Kidney (tissue), 14 donors: ENCODE results near the gene PEX16. TPM values are rescaled to one million over a fixed set of nuclear protein-coding genes. Genes with fewer than 3 reads are reported as not detected.

Experiments used
- DNase-seq, 5 donors: peaks; one replicate each; pipeline ENCODE4 v3.0.0-alpha.2; 2013 to 2020
- FAIRE-seq: peaks from 2 replicates; lab custom pipeline; 2012; peaks lifted over from hg19 to GRCh38; lab: Jason Lieb, UNC
- H3K27ac ChIP-seq, 2 donors: one replicate each; pipeline ENCODE4 v1.7.0; 2013; ENCODE audit warnings: low read depth in 2 of 2, low read length in 2 of 2, inconsistent platforms in 1 of 2
- H3K27me3 ChIP-seq: one replicate; pipeline ENCODE4 v1.7.1; 2013; ENCODE audit warnings: low read length, inconsistent platforms; ENCODE audit not compliant: control insufficient read depth, insufficient read depth
- H3K36me3 ChIP-seq, 3 donors: one replicate each; pipeline versions ENCODE4 v1.7.0 to v1.7.1; 2013; ENCODE audit warnings: low read length in 3 of 3, control low read depth in 1 of 3, inconsistent platforms in 1 of 3; ENCODE audit not compliant: insufficient read depth in 3 of 3, control insufficient read depth in 2 of 3
- H3K4me1 ChIP-seq, 3 donors: one replicate each; pipeline versions ENCODE4 v1.7.0 to v1.7.1; 2013; ENCODE audit warnings: low read length in 3 of 3, inconsistent platforms in 1 of 3, low read depth in 1 of 3; ENCODE audit not compliant: control insufficient read depth in 2 of 3, insufficient read depth in 2 of 3
- H3K4me3 ChIP-seq, 3 donors: one replicate each; pipeline versions ENCODE4 v1.7.0 to v1.8.1; 2013; ENCODE audit warnings: low read length in 3 of 3, control low read depth in 1 of 3, inconsistent platforms in 1 of 3
- H3K9ac ChIP-seq, 3 donors: one replicate each; pipeline versions ENCODE4 v1.7.0 to v1.7.1; 2013; ENCODE audit warnings: low read length in 3 of 3, control low read depth in 1 of 3, inconsistent platforms in 1 of 3
- H3K9me3 ChIP-seq, 3 donors: one replicate each; pipeline versions ENCODE4 v1.7.0 to v1.7.1; 2013; ENCODE audit warnings: low read length in 3 of 3, control low read depth in 1 of 3, inconsistent platforms in 1 of 3; ENCODE audit not compliant: control insufficient read depth in 2 of 3, insufficient read depth in 1 of 3
- CTCF ChIP-seq: IDR thresholded peaks from 3 replicates; pipeline ENCODE4 v1.5.1; 2012; ENCODE audit warnings: mild to moderate bottlenecking, moderate library complexity, borderline replicate concordance; ENCODE audit not compliant: insufficient read depth; ENCODE audit errors: extremely low read depth
- intact Hi-C: fragments of 100-400 bp; cut with DNase I; formaldehyde crosslinking; loops from one replicate; pipeline ENCODE4 v1.11.1; 2022
- polyA plus RNA-seq: library from polyadenylated mRNA; stranded (reverse); fragments of 350-450 nt; fragmentation: Illumina TruSeq; extraction: RNeasy Lipid Tissue Mini Kit (QIAGEN cat#74804); gene quantifications from one replicate; pipeline ENCODE4 v1.2.3, GENCODE V29; 2014; ENCODE audit warnings: low read depth, low replicate concordance; ENCODE audit not compliant: insufficient read depth
- total RNA-seq: library from RNA; stranded (reverse); fragmentation: NEBNext Ultra II Directional; extraction: Animal tissue kit (Norgen Biotek cat#: 25700); gene quantifications from one replicate; pipeline ENCODE4 v1.2.1, GENCODE V29; 2021
- donor health status: control.
- donor health status: control.
- donor health status: control.
- donor health status: control.
- donor health status: control.
- donor health status: DM: yes; HTN: yes; CAD: no.
- donor health status: Normal renal cell carcinoma (clear cell type).

PEX16 gene
- total and polyA plus RNA-seq, 2 donors from 2014 or later, result 38.4 to 46.0 TPM

- Histone ChIP-seq H3K27ac (no peak overlapping the region), H3K4me3 (no peak overlapping the region), H3K36me3 (peaks cover 0 to 5% (median 0%) of the 10 kb centered on the region in 3 donors), H3K9me3 (no peaks in the 10 kb centered on the region), H3K27me3 (peaks cover 3% of the 10 kb centered on the region), H3K9ac (no peak overlapping the region), H3K4me1 (peaks cover 0 to 22% (median 0%) of the 10 kb centered on the region in 3 donors)
- no peak for DNase-seq
- TF ChIP-seq CTCF, result no peak
- intact Hi-C loops, result no loop called here
- no peak for FAIRE-seq
These were observed 7.2 kb upstream of the PEX16 start for GRCh38 chr11:45924927-45925326.

GRCh38 chr11:45924036-45924915 lies 6.6 kb upstream of the PEX16 start:
- FAIRE-seq (no peak), DNase-seq (peak; percentile 26 to 65 (median 50))
- peaks cover 3% of the 10 kb centered on the region for H3K27me3 ChIP-seq
- no peak overlapping the region for H3K27ac ChIP-seq
- no peak overlapping the region for H3K9ac ChIP-seq
- TF ChIP-seq CTCF, result no peak
- no peak overlapping the region for H3K4me3 ChIP-seq
- intact Hi-C loops, result no loop called here
- no peaks in the 10 kb centered on the region for H3K9me3 ChIP-seq
- H3K4me1 ChIP-seq, result peaks cover 0 to 21% (median 0%) of the 10 kb centered on the region in 3 donors
- peaks cover 0 to 5% (median 0%) of the 10 kb centered on the region in 3 donors for H3K36me3 ChIP-seq

GRCh38 chr11:45922425-45923082 lies 4.9 kb upstream of the PEX16 start, which contains the start of gene LARGE2:
Gene LARGE2 (plus strand): TSS chr11:45922656. CDS start chr11:45922883, 227 bp downstream.
- DNase-seq, result peak in 4 of 5 donors; percentile 73 to 87 (median 78)
- Histone ChIP-seq H3K9me3 (no peaks in the 10 kb centered on the region), H3K9ac (peak within 1 kb of the TSS in 1 of 3 donors; percentile 73), H3K4me3 (peak within 1 kb of the TSS; percentile 30 to 57 (median 50)), H3K27me3 (peaks cover 3% of the 10 kb centered on the region), H3K27ac (peak within 1 kb of the TSS; percentile 71 to 94), H3K4me1 (peaks cover 0 to 24% (median 0%) of the 10 kb centered on the region in 3 donors), H3K36me3 (no peaks in the 10 kb centered on the region)
- no peak for TF ChIP-seq CTCF
- intact Hi-C loops, result no loop called here
- FAIRE-seq, result no peak
